Common myeloid progenitor, CD34-positive (primary cell): ENCODE measurements around the gene ACTN1.

Experiments used
- CTCF ChIA-PET: fragments of 350-600 bp; sonication (Branson Sonifier 250); formaldehyde crosslinking; loops from one replicate; lab custom pipeline; 2021; ENCODE audit warnings: antibody characterized with exemption; lab: Charles Lee
- POLR2A ChIA-PET: fragments of 350-600 bp; sonication (Branson Sonifier 250); formaldehyde crosslinking; loops from one replicate; lab custom pipeline; 2021; ENCODE audit warnings: antibody characterized with exemption; lab: Charles Lee
- DNase-seq, 3 donors: peaks; one replicate each; pipeline versions ENCODE4 v3.0.0 to v3.0.0-alpha.2; 2013
- H3K27ac ChIP-seq, 2 experiments: 1 replicate in 1 of 2; 2 replicates in 1 of 2; pipeline ENCODE4 v1.7.0; 2013; ENCODE audit warnings: inconsistent platforms in 2 of 2, low read length in 2 of 2, mild to moderate bottlenecking in 2 of 2, low read depth in 1 of 2, moderate library complexity in 1 of 2; ENCODE audit not compliant: severe bottlenecking in 2 of 2, insufficient read depth in 1 of 2, poor library complexity in 1 of 2
- H3K27me3 ChIP-seq, 5 experiments: replicated peaks in 2 of 5; 1 replicate in 3 of 5; 2 replicates in 2 of 5; pipeline versions ENCODE4 v1.6.1 to v1.7.0; 2013; ENCODE audit warnings: low read length in 4 of 5, mild to moderate bottlenecking in 2 of 5, moderate library complexity in 2 of 5, inconsistent platforms in 1 of 5; ENCODE audit not compliant: insufficient read depth in 5 of 5, control insufficient read depth in 4 of 5
- H3K36me3 ChIP-seq, 4 experiments: 1 replicate in 2 of 4; 2 replicates in 2 of 4; pipeline versions ENCODE4 v1.6.1 to v1.7.0; 2013; ENCODE audit warnings: low read length in 3 of 4, control low read depth in 1 of 4, mild to moderate bottlenecking in 1 of 4; ENCODE audit not compliant: control insufficient read depth in 4 of 4, insufficient read depth in 4 of 4
- H3K4me1 ChIP-seq, 4 experiments: 1 replicate in 3 of 4; 2 replicates in 1 of 4; pipeline versions ENCODE4 v1.6.1 to v1.7.1; 2013; ENCODE audit warnings: low read length in 3 of 4, mild to moderate bottlenecking in 3 of 4, control low read depth in 1 of 4, inconsistent platforms in 1 of 4, moderate library complexity in 1 of 4; ENCODE audit not compliant: control insufficient read depth in 4 of 4, insufficient read depth in 4 of 4; ENCODE audit errors: control extremely low read depth in 1 of 4
- H3K4me3 ChIP-seq, 7 experiments: 1 replicate in 4 of 7; 2 replicates in 3 of 7; pipeline versions ENCODE4 v1.5.1 to v1.7.0; 2013; ENCODE audit warnings: mild to moderate bottlenecking in 7 of 7, low read length in 6 of 7, moderate library complexity in 6 of 7, inconsistent platforms in 2 of 7, low read depth in 2 of 7, control low read depth in 1 of 7; ENCODE audit not compliant: insufficient read depth in 4 of 7, control insufficient read depth in 1 of 7; ENCODE audit errors: extremely low read depth in 1 of 7
- H3K9me3 ChIP-seq, 5 experiments: 1 replicate in 4 of 5; 2 replicates in 1 of 5; pipeline versions ENCODE4 v1.6.1 to v1.7.1; 2013; ENCODE audit warnings: low read length in 4 of 5, mild to moderate bottlenecking in 2 of 5, inconsistent platforms in 1 of 5, low read depth in 1 of 5, moderate library complexity in 1 of 5; ENCODE audit not compliant: control insufficient read depth in 4 of 5, insufficient read depth in 2 of 5; ENCODE audit errors: control extremely low read depth in 1 of 5
- WGBS: methylation state at CpG from one replicate; pipeline ENCODE4 v1.1.5; 2013; ENCODE audit not compliant: insufficient coverage; 5-methylcytosine and 5-hydroxymethylcytosine counted together

ACTN1 gene

DNA sequence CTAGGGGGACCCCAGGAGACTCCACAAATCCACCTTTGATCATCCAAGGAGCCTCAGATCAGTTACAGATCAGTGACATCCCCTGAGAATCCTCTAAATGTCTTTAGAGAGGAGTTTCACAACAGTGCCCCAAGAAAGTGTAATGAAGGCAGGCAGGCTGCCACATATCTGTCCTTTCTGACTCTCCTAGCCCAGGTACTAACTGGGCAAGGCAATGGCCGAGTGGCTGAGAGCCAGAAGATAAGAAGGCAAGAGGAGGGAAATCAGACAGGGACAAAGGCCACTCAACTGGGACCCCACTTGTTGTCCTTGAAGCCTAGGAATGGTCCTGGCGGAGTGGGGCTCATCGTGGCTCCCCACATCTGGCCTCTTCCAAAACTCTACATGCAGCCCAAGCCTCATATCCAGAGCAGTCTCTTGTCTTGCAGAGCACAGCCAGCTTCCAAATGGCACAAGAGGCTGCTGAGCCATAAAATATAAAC is 11.6 kb downstream of the ACTN1 start:
- Histone ChIP-seq H3K4me3 (no peak overlapping the region), H3K27ac (no peak overlapping the region), H3K36me3 (peaks cover 0 to 14% (median under 1%) of the 10 kb centered on the region in 4 experiments), H3K27me3 (no peaks in the 10 kb centered on the region), H3K4me1 (peaks cover 0 to 28% (median 14%) of the 10 kb centered on the region in 4 experiments), H3K9me3 (no peaks in the 10 kb centered on the region)
- no peak for DNase-seq
- 100% methylated on average over 3 of the region's 3 CpGs for WGBS
- POLR2A ChIA-PET, result no interaction called here
- CTCF ChIA-PET, result interaction anchor here (1.0 to 1.3 kb wide), 2 partner anchors 11 to 57 kb away, joined by 3 to 4 read pairs; no protein-coding TSS in a partner anchor

DNA sequence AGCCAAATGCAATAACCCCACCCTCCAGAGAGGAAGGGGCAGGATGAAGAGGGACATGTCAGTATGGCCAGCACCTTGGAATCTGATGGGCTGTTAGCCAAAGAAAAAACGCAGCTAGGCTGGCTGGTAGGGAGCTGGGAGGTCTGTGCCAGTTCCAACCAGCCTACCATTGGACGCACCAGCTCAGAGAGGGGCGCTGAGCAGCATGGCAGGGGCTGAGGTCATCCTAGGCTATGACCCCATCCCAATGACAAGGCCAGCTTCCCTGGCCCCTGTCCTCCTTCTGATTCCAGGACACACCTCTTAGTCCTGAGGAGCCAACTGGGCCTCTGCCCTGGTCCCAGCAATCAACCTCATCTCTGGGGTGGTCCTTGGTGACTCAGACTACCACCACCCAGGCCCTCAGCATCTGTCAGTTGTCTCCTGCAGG is 12.2 kb downstream of the ACTN1 start:
- Histone ChIP-seq H3K27me3 (no peaks in the 10 kb centered on the region), H3K27ac (no peak overlapping the region), H3K9me3 (no peaks in the 10 kb centered on the region), H3K4me1 (peaks cover 0 to 28% (median 14%) of the 10 kb centered on the region in 4 experiments), H3K36me3 (peaks cover 0 to 16% (median 0%) of the 10 kb centered on the region in 4 experiments), H3K4me3 (no peak overlapping the region)
- POLR2A ChIA-PET, result no interaction called here
- no peak for DNase-seq
- WGBS, result 71% methylated on average over 3 of the region's 3 CpGs
- CTCF ChIA-PET, result interaction anchor here (1.0 to 1.3 kb wide), 2 partner anchors 11 to 56 kb away, joined by 3 to 4 read pairs; no protein-coding TSS in a partner anchor

DNA sequence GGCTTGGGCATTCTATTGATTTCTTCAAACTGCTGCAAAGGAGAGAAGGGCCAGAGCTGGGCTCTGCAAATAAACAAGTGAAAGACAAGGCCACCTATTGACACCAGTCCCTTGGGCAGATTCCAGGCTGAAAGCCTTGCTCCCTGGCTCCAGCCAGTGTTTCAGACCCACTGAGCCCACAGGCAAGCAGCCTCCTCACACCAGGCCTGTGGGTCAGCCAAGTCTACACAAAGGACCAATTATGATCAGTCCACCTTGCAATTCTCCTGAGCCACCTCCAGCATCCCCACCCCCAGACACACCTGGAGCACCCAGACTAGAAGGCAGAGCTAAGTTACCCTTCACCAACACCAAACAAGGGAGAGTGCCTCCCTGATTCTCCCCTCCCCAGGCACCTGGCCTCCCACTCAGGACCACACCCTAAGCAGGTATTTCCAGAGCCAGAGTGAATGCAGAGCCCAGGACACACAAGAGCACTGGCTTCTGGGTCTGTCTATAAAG is 13.8 kb downstream of the ACTN1 start:
- no peak overlapping the region for H3K4me3 ChIP-seq
- peaks cover 0 to 15% (median 0%) of the 10 kb centered on the region in 4 experiments for H3K36me3 ChIP-seq
- no peaks in the 10 kb centered on the region for H3K9me3 ChIP-seq
- CTCF ChIA-PET, result no interaction called here
- no peaks in the 10 kb centered on the region for H3K27me3 ChIP-seq
- peaks cover 0 to 19% (median 9%) of the 10 kb centered on the region in 4 experiments for H3K4me1 ChIP-seq
- POLR2A ChIA-PET, result no interaction called here
- H3K27ac ChIP-seq, result no peak overlapping the region
- DNase-seq, result no peak

DNA sequence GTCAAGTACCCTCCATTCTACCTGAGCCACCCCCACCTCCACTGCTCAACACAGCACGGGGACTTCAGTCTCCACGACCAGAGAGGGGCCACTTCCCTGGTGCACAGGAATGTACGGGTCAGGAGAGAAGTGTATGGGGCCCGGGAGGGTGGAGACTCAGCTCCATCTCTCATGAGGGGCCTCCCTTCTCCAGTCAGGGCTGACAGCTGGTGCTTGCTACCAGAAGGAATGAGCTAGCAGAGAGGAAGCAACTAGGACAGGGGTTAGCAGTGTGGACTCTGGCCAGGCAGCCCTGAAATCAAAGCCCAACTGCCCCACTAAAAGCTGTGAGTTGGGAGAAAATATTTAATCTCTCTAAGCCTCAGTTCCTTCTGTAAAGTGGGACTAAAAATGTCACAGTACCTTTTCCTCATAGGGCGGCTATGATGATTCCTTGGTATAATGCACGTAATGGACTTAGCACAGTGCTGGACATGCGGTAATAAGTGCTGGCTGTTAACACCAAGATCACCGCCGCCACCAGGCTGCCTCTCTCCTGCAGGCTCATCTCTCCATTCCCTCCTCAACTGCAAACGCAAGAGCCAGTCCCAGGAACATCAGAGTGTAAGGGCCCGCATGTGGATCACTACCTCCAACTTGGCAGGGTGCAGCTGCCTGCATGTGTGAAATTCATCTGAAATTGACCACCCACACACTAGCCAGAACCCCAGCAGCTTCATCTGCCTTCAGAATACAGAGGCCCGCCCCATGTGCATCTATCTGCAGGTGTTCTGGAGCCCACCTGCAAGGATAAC is 14.6 kb downstream of the ACTN1 start:
- POLR2A ChIA-PET, result no interaction called here
- CTCF ChIA-PET, result interaction anchor here (1.4 kb wide), 1 partner anchor 15 kb away, joined by 4 read pairs; the partner anchor contains the start of gene ACTN1

DNA sequence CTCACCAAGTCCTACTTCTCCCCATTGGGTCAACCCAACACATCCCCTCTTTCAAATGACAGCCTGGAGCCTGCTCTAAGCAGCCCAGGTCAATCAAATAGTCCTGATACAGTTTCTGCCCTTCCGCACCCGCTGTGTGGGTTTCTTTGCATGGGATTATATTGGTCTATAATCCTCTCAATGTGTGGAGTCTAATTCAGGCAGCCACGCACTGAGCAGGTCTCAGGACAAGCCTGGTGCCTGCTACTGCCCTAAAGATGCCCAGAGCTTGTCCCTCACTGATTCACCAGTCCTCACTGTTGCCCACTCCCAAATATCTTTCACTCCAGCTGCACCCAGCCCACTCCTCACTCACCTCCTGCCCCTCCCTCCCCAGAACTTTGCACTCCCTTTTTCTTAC is 16.4 kb downstream of the ACTN1 start:
- DNase-seq, result no peak
- CTCF ChIA-PET, result interaction anchor here (1.1 kb wide), 1 partner anchor 8 kb away, joined by 4 read pairs; no protein-coding TSS in a partner anchor
- POLR2A ChIA-PET, result no interaction called here
- Histone ChIP-seq H3K9me3 (no peaks in the 10 kb centered on the region), H3K27ac (no peak overlapping the region), H3K4me1 (peaks cover 7 to 32% (median 17%) of the 10 kb centered on the region in 4 experiments), H3K27me3 (no peaks in the 10 kb centered on the region), H3K4me3 (no peak overlapping the region), H3K36me3 (peaks cover 0 to 14% (median 0%) of the 10 kb centered on the region in 4 experiments)
- 100% methylated on average over 1 of the region's 3 CpGs for WGBS

More for the DNA sequence above, 14.6 kb downstream of the ACTN1 start:
- Histone ChIP-seq H3K4me1 (peaks cover 0 to 14% (median 3%) of the 10 kb centered on the region in 4 experiments), H3K9me3 (no peaks in the 10 kb centered on the region), H3K27ac (no peak overlapping the region), H3K36me3 (peaks cover 0 to 15% (median 0%) of the 10 kb centered on the region in 4 experiments), H3K27me3 (no peaks in the 10 kb centered on the region), H3K4me3 (no peak overlapping the region)
- 83% methylated on average over 10 of the region's 12 CpGs for WGBS
- no peak for DNase-seq

DNA sequence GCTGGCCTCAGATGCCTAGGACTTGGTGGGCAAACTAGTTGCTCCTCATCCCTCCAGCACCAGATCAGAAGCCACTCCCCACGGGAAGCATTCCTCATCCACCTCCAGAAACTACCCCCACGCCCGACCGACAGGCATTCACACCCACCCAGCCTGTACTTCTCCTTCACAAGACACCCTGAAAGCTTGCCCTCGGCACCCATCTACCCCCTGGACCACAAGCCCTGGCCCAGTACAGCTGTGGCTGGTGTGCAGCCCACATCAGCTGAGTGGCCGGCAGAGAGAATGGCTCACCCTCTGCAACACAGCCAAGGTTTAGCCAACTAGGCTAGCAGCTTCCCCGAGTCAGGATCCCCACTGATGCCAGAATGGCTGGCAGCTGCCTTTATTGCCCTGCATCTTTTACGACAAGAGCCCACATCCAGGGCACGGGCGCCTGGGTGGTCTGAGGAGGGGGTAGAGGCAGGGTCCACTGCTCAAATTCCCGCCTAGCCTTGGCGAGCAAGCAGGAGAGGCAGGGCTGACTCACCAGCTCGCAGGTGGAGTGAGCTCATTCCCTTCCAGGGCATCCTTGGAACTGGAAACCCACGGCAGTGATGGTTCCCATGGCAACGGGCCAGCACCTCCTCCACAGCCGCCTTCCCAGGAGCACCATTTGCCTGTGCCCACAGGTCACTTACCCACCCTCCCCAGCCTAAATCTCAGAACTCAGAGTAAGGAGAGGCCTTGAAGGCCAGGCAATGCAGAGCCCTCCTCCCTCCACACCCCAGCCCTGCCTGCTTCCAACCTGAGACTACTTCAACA is 17.1 kb downstream of the ACTN1 start:
- ChIA-PET POLR2A (no interaction called here), CTCF (no interaction called here)
- no peak for DNase-seq
- Histone ChIP-seq H3K4me3 (no peak overlapping the region), H3K9me3 (no peaks in the 10 kb centered on the region), H3K4me1 (peaks cover 7 to 38% (median 19%) of the 10 kb centered on the region in 4 experiments), H3K36me3 (peaks cover 0 to 19% (median 0%) of the 10 kb centered on the region in 4 experiments), H3K27me3 (no peaks in the 10 kb centered on the region), H3K27ac (no peak overlapping the region)
- 96% methylated on average over 14 of the region's 16 CpGs for WGBS
